Measurements from ENCODE around the gene MCC. TPM values are rescaled to one million over a fixed set of nuclear protein-coding genes. Genes with fewer than 3 reads are reported as not detected.

MCC gene
- total RNA-seq, 3 donors from 2014 or later = 24.3 to 46.5 (median 29.4) TPM

DNA sequence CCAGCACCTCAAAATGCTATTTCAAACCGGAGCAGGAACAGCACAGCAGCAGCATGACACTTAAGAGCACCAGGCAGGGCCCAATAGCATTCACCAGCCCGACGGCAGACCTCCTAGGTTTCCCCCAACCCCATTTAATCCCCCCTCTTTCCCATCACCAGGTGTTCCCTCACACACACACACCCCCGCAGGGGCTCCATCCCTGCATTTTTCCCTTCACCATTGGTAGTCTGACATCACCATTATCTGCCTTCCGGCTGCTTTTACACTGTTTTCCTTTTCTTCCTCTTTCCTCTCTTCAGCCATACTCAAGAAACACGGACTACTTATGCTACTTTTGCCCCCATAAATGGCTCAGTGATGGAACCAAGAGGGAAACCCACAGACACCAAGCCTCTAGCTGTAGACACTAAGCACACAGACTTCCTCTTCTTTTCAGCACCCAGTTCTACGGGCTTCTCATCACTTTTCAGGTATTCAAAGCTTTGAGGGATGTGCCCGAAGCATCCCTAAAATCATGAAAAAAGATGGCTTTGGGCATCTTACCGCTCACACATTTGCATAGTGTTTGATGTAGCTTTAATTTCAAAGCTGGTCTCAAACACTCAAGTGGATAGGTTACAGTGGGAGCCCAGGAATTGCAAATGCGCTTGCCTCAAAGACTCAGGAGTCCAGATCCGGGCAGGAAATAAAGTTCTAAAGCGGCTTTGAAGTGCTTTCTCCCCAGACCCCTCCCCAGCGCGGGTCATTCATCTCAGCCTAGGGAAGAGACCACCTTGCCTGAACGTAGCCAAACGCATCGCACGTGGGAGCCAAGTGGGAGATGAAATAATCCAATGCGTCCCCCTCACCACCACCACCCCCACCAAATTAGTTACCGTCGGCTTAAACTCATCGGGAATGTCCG lies 194.9 kb downstream of the MCC start:
- Histone ChIP-seq H3K27me3 (no peaks in the 10 kb centered on the region), H3K9me3 (no peaks in the 10 kb centered on the region), H3K27ac (peak overlapping the region; percentile 88 to 94), H3K36me3 (no peaks in the 10 kb centered on the region), H3K4me3 (peak overlapping the region; percentile 64 to 91 (median 86)), H3K4me1 (peaks cover 0 to 5% of the 10 kb centered on the region in 2 donors)
- TF ChIP-seq, protein P1, sequence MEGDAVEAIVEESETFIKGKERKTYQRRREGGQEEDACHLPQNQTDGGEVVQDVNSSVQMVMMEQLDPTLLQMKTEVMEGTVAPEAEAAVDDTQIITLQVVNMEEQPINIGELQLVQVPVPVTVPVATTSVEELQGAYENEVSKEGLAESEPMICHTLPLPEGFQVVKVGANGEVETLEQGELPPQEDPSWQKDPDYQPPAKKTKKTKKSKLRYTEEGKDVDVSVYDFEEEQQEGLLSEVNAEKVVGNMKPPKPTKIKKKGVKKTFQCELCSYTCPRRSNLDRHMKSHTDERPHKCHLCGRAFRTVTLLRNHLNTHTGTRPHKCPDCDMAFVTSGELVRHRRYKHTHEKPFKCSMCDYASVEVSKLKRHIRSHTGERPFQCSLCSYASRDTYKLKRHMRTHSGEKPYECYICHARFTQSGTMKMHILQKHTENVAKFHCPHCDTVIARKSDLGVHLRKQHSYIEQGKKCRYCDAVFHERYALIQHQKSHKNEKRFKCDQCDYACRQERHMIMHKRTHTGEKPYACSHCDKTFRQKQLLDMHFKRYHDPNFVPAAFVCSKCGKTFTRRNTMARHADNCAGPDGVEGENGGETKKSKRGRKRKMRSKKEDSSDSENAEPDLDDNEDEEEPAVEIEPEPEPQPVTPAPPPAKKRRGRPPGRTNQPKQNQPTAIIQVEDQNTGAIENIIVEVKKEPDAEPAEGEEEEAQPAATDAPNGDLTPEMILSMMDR (IDR thresholded peaks at IDR 0.05) = no peak
- TF ChIP-seq POLR2A (IDR thresholded peaks at IDR 0.05) (no peak), POLR2AphosphoS5 (IDR thresholded peaks at IDR 0.05) (no peak)
- DNase-seq (ENCODE audit: low spot score in 2 of 2) = no peak
- intact Hi-C loops (cut with DNase I; ENCODE audit: low total_unique reads) = no loop called here

DNA sequence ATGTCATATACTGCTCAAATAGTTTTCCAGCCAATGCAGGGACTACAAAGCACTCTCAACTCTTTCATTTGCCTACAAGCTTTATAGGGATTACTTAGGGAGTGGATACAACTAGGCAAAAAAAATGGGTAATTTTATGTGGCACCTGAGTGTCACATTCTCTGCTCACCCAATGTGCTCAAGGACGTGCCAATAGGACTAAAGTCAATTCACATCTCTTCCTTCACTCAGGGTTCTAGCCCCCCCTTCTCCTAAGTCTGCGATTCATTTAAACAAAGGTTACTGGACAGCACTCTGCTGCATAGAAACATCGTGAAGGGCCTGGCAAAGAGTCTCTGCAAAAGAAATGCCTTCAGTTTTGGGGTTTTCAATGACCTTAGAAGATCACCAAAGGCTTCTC lies 195.8 kb downstream of the MCC start:
- no peak overlapping the region for H3K27ac ChIP-seq
- TF ChIP-seq POLR2AphosphoS5 (IDR thresholded peaks at IDR 0.05) (no peak), POLR2A (IDR thresholded peaks at IDR 0.05) (no peak)
- TF ChIP-seq, protein P1 (IDR thresholded peaks at IDR 0.05) = no peak
- H3K4me3 ChIP-seq = peak overlapping the region; percentile 64 to 91 (median 86)
- intact Hi-C loops (cut with DNase I; ENCODE audit: low total_unique reads) = no loop called here
- H3K9me3 ChIP-seq = no peaks in the 10 kb centered on the region
- H3K27me3 ChIP-seq = no peaks in the 10 kb centered on the region
- peaks cover 0 to 5% of the 10 kb centered on the region in 2 donors for H3K4me1 ChIP-seq
- no peak for DNase-seq (ENCODE audit: low spot score in 2 of 2)
- no peaks in the 10 kb centered on the region for H3K36me3 ChIP-seq

- intact Hi-C loops (cut with DNase I; ENCODE audit: low total_unique reads) = no loop called here
- Histone ChIP-seq H3K4me1 (no peaks in the 10 kb centered on the region), H3K9me3 (no peaks in the 10 kb centered on the region), H3K27me3 (no peaks in the 10 kb centered on the region), H3K27ac (no peak overlapping the region), H3K36me3 (no peaks in the 10 kb centered on the region), H3K4me3 (no peak overlapping the region)
- TF ChIP-seq, protein P1 (IDR thresholded peaks at IDR 0.05) = no peak
- no peak for TF ChIP-seq POLR2A (IDR thresholded peaks at IDR 0.05)
- TF ChIP-seq POLR2AphosphoS5 (IDR thresholded peaks at IDR 0.05) = no peak
- no peak for DNase-seq (ENCODE audit: low spot score in 2 of 2)
These were observed 204.7 kb downstream of the MCC start for GRCh38 chr5:113283558-113283957.

GRCh38 chr5:113282472-113282871 lies 205.8 kb downstream of the MCC start:
- TF ChIP-seq, protein P1 (IDR thresholded peaks at IDR 0.05) = no peak
- no peak for TF ChIP-seq POLR2AphosphoS5 (IDR thresholded peaks at IDR 0.05)
- no peak for TF ChIP-seq POLR2A (IDR thresholded peaks at IDR 0.05)
- intact Hi-C loops (cut with DNase I; ENCODE audit: low total_unique reads) = no loop called here
- no peak for DNase-seq (ENCODE audit: low spot score in 2 of 2)
- Histone ChIP-seq H3K9me3 (no peaks in the 10 kb centered on the region), H3K4me1 (no peaks in the 10 kb centered on the region), H3K27ac (no peak overlapping the region), H3K27me3 (no peaks in the 10 kb centered on the region), H3K36me3 (no peaks in the 10 kb centered on the region), H3K4me3 (no peak overlapping the region)

DNA sequence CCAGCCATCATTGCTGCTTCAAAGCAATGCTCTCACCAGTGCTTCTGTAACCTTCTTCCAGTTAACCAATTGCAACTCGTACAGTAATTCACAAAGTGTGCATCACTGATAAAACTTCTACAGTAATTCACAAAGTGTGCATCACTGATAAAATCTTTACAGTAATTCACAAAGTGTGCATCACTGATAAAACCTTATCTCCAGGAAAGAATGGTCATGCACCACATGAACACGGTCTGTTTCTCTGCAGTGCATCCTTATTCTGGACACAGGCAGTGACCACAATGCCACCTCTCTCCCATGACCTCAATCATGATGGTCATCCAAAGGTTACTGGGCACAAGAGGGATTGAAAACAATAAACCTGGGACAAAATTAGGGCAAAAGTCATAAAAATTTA lies 207.1 kb downstream of the MCC start:
- DNase-seq (ENCODE audit: low spot score in 2 of 2) = no peak
- Histone ChIP-seq H3K27me3 (no peaks in the 10 kb centered on the region), H3K9me3 (no peaks in the 10 kb centered on the region), H3K4me1 (no peaks in the 10 kb centered on the region), H3K27ac (no peak overlapping the region), H3K36me3 (no peaks in the 10 kb centered on the region), H3K4me3 (no peak overlapping the region)
- intact Hi-C loops (cut with DNase I; ENCODE audit: low total_unique reads) = no loop called here
- TF ChIP-seq POLR2AphosphoS5 (IDR thresholded peaks at IDR 0.05) (no peak), POLR2A (IDR thresholded peaks at IDR 0.05) (no peak)
- TF ChIP-seq, protein P1 (IDR thresholded peaks at IDR 0.05) = no peak

Data from breast epithelium (tissue), 4 donors.